ENCODE data around the gene FBXO4. TPM values are rescaled to one million over a fixed set of nuclear protein-coding genes. Genes with fewer than 3 reads are reported as not detected.
A peak's percentile ranks its signal among the peaks of the same experiment; 100 is the strongest.

The FBXO4 gene
- total and polyA plus RNA-seq, 2 of the 8 experiments (the other 6 are each of a cell fraction or from before 2014, with no cell fraction given) = 0.60 to 0.88 TPM

DNA sequence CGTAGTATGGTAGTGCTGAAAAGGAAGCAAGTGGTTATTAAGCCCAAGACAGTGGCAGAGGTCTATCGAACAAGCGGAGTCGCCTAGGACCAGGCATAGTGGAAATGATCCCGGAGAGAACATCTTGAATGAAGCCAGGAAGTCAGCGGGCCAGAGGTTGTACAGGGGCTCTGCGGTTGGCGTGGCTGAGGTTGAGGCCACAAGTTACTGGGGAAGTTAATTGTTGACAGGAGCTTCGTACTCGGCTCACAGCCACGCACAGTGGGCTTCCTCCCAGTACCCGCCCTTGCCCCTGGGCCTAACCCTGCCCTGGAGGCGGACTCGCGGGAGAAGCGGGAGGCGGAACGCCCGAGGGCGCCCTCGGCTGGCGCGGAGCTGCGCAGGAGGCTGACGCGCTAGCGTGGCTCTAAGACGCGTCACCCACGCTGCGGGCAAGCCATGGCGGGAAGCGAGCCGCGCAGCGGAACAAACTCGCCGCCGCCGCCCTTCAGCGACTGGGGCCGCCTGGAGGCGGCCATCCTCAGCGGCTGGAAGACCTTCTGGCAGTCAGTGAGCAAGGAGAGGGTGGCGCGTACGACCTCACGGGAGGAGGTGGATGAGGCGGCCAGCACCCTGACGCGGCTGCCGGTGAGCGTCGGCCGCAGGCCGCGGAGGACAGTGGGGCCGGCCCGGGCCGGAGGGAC lies at the start of gene FBXO4 (continued):
- TF ChIP-seq, protein P1, sequence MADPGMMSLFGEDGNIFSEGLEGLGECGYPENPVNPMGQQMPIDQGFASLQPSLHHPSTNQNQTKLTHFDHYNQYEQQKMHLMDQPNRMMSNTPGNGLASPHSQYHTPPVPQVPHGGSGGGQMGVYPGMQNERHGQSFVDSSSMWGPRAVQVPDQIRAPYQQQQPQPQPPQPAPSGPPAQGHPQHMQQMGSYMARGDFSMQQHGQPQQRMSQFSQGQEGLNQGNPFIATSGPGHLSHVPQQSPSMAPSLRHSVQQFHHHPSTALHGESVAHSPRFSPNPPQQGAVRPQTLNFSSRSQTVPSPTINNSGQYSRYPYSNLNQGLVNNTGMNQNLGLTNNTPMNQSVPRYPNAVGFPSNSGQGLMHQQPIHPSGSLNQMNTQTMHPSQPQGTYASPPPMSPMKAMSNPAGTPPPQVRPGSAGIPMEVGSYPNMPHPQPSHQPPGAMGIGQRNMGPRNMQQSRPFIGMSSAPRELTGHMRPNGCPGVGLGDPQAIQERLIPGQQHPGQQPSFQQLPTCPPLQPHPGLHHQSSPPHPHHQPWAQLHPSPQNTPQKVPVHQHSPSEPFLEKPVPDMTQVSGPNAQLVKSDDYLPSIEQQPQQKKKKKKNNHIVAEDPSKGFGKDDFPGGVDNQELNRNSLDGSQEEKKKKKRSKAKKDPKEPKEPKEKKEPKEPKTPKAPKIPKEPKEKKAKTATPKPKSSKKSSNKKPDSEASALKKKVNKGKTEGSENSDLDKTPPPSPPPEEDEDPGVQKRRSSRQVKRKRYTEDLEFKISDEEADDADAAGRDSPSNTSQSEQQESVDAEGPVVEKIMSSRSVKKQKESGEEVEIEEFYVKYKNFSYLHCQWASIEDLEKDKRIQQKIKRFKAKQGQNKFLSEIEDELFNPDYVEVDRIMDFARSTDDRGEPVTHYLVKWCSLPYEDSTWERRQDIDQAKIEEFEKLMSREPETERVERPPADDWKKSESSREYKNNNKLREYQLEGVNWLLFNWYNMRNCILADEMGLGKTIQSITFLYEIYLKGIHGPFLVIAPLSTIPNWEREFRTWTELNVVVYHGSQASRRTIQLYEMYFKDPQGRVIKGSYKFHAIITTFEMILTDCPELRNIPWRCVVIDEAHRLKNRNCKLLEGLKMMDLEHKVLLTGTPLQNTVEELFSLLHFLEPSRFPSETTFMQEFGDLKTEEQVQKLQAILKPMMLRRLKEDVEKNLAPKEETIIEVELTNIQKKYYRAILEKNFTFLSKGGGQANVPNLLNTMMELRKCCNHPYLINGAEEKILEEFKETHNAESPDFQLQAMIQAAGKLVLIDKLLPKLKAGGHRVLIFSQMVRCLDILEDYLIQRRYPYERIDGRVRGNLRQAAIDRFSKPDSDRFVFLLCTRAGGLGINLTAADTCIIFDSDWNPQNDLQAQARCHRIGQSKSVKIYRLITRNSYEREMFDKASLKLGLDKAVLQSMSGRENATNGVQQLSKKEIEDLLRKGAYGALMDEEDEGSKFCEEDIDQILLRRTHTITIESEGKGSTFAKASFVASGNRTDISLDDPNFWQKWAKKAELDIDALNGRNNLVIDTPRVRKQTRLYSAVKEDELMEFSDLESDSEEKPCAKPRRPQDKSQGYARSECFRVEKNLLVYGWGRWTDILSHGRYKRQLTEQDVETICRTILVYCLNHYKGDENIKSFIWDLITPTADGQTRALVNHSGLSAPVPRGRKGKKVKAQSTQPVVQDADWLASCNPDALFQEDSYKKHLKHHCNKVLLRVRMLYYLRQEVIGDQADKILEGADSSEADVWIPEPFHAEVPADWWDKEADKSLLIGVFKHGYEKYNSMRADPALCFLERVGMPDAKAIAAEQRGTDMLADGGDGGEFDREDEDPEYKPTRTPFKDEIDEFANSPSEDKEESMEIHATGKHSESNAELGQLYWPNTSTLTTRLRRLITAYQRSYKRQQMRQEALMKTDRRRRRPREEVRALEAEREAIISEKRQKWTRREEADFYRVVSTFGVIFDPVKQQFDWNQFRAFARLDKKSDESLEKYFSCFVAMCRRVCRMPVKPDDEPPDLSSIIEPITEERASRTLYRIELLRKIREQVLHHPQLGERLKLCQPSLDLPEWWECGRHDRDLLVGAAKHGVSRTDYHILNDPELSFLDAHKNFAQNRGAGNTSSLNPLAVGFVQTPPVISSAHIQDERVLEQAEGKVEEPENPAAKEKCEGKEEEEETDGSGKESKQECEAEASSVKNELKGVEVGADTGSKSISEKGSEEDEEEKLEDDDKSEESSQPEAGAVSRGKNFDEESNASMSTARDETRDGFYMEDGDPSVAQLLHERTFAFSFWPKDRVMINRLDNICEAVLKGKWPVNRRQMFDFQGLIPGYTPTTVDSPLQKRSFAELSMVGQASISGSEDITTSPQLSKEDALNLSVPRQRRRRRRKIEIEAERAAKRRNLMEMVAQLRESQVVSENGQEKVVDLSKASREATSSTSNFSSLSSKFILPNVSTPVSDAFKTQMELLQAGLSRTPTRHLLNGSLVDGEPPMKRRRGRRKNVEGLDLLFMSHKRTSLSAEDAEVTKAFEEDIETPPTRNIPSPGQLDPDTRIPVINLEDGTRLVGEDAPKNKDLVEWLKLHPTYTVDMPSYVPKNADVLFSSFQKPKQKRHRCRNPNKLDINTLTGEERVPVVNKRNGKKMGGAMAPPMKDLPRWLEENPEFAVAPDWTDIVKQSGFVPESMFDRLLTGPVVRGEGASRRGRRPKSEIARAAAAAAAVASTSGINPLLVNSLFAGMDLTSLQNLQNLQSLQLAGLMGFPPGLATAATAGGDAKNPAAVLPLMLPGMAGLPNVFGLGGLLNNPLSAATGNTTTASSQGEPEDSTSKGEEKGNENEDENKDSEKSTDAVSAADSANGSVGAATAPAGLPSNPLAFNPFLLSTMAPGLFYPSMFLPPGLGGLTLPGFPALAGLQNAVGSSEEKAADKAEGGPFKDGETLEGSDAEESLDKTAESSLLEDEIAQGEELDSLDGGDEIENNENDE (IDR thresholded peaks at IDR 0.05; ENCODE audit: insufficient replicate concordance, low read length) = no peak
- TF ChIP-seq CEBPB (IDR thresholded peaks at IDR 0.05; ENCODE audit: low read depth, low read length) (no peak), TCF12 (IDR thresholded peaks at IDR 0.05; ENCODE audit: low read depth, low read length) (no peak), KDM5A (IDR thresholded peaks at IDR 0.05; ENCODE audit: low read length) (no peak), RXRA (IDR thresholded peaks at IDR 0.05; ENCODE audit: insufficient read depth, low read depth, low read length) (no peak), EP300 (IDR thresholded peaks at IDR 0.05; ENCODE audit: borderline replicate concordance in 1 of 2, low read depth in 2 of 2, low read length in 2 of 2) (no peak), TAF7 (optimal IDR thresholded peaks at IDR 0.05; ENCODE audit: borderline replicate concordance, low read depth, low read length) (peak; percentile 38), BCL11A (IDR thresholded peaks at IDR 0.05; ENCODE audit: low read depth in 2 of 2, low read length in 2 of 2) (no peak), RBBP5 (IDR thresholded peaks at IDR 0.05; ENCODE audit: borderline replicate concordance, low read depth, low read length) (peak; percentile 52; the same call in 1 of the 2 replicates)
- TF ChIP-seq, protein P2, sequence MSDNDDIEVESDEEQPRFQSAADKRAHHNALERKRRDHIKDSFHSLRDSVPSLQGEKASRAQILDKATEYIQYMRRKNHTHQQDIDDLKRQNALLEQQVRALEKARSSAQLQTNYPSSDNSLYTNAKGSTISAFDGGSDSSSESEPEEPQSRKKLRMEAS (IDR thresholded peaks at IDR 0.05) = peak; percentile 79

All from H1 (cell line).